Effector CD4-positive, alpha-beta T cell (primary cell): ENCODE measurements around the gene USP13.

Experiments used
- DNase-seq: peaks from one replicate; pipeline ENCODE4 v3.0.0-alpha.2; 2020

USP13 gene

DNA sequence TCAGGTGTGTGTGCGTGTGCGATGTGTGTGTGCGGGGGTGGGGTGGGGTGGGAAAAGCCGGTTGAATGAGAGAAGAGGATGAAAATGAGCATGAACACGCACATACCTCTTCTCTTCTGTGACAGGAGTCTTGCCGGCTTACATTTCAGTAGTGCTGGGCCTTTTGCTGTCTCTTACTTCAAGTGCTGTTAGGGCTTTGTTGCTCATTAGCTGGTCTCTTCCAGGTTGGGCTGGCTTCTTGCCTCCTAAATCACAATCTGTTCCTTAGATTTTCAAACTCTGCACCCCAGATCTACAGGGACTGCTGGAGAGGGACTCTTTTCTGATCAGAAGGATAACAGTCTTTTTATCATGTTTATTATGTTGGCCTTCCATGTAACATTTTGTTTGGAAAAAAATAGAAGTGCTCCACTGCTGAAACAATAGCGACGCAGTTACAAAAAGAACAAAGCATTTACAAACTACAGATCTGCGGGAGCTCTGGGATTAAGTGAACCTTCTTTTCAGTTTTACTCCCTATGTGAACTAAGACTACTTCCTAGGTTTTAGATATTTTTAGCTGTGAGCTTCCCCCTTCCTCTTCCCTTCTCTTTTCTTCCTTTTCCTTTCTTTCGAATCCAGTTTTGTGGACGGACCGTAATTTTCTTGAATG, 48.5 kb downstream of the USP13 start:
- DNase-seq = no peak

DNA sequence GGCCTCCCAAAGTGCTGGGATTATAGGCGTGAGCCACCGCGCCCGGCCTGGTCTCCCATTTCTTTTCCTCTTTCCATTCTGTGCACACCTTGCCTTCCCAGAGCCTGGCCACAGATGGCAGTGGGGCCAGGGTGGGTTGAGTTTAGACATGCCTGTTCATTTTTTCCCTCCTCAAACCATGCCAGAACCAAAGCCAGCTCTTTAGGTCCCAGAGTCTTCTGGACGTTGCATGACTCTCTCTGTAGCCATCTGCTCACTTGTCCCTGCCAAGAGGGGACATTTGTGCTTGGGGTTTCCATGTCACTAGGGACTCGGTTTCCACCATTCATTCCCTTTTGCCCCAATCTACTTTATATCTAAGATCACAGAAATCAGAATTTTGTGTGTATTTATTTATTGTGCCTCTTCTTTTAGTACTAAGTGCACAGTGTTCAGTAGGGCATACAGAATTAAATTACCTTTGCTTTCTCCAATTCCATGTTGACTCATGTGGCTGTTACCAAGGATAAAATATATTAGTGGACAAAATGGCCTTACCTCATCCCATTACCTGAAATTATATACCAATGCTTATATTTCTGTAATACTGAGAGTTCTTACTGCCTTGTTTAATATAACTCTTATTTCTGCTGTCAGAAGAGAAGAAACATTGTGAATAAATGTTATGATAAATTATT, 49.6 kb downstream of the USP13 start:
- DNase-seq = no peak

DNA sequence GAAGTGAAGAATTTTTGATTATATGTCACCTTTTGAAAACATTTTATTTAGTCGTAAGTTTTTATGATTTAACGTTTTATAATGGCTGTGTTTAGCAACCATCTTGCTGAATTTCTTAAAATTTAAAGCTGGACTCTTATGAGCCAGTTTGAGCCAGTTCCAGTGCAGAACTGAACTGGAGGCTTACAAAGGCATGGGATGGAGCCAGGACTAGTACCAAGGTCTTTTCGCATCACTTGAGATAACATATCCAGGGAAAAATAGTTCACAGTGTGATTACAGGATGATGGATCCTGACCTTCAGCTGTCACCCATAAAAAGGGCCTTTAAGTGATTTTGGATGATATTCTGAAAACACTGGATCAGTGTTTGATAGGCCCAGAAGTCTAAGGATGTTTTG, 51.0 kb downstream of the USP13 start:
- no peak for DNase-seq

DNA sequence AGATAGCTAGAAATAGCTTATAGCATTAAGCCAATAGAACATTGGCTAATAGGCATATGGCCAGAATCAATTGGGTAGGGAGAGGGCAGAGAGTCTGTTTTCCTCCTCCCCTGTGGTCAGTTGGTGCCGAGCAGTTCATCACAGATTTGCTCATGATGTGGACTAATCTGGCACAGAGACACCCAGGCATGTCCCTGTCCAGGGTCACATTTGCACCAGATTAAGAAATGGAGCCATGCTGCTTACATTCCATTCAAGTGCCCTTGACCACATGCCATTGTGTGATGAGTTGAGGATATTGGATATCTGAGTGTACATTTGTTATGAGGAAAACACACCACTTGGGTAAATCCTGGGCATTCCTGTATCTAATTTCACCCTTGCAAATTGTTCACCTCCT, 53.4 kb downstream of the USP13 start:
- no peak for DNase-seq

DNA sequence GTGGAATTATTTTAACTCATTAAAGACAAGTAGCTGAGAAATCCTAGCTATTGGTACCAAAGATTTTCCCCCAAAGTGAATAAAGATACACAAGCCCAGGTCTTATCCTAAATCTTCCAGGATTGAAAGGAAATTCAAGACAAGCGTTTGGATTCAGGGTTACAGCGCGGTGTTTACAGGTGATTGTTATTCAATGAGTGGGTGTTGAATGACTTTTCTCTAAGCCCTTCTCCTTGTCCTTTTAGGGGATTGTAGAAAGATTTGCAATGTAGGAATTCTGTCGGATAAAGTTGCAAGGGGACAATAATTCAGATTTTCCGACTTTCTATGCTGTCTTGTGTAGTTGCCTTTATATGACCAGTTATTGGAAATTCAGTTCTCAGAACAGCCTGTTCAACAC, 57.2 kb downstream of the USP13 start:
- DNase-seq = no peak

DNA sequence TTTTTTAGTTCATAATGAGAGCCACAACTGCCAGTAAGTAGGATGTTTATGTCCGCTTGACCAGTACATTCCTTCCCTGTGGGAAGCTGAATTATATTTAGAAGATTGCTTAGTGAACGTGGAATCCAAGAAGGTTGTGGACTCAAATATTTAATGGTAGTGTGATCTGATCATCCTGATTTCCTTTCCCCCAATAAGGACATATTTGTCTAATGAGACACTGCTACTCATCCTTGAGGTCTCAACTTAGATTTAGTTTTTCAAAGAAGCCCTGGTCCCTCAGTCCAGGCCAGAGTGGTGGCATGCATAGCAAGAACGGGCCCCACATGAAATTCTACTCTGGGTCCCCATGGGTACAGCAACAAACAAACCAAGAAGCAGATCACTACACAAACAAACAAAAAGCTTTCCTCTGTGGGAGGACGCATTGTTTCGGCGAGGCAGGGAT, 60.8 kb downstream of the USP13 start:
- DNase-seq = no peak

DNA sequence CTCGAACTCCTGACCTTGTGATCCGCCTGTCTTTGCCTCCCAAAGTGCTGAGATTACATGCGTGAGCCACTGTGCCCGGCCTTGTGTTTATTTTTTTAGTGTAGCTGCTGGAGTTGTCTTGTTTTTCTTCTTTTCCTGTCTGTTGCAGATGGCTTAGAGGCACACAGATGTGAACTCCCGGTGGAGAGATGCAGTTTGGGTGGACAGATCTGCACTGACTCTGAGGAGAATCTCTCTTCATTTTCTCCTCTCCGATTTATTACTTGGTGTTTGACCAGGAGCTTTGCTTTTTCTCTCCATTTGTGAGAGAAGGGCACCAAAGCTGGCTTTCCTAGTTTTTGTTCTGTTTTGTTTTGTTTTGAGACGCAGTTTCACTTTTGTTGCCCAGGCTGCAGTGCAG, 62.7 kb downstream of the USP13 start:
- no peak for DNase-seq

DNA sequence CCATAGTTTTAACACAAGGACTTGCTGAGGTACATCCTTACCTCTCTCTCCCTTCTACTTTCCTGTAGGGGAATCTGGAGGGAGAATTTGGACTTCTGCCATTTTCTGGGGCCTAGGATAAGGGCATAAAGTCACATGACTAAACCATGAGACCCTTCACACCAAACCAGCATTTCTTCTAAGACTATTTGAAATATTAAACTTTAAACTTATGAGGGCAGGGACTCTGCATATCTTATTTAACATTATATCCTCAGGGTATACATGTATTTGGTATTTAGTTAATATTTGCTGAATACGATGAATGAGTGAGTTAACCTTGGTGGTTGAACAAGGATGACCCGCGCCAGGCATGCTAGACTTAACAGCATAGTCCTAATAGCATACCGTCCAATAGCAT, 63.4 kb downstream of the USP13 start:
- no peak for DNase-seq

DNA sequence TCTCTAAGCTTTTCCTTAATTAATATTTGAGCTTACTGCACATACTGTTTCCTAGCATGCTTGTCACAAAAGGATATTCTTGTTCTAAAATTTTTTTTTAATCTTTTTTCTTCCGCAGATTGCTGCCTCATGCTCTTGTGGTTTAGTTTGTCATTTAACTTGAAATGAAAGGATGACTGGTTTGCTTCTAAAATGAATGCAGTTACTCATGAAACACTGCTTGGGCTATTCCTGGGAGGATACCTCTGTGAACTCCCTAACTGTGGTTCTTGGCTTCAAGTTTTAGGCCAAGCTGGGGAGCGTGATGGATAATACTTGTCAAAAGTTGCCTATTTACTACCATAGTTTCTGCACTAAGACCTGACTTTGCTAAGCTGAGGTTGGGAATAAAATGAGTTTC, 64.0 kb downstream of the USP13 start:
- DNase-seq = no peak

DNA sequence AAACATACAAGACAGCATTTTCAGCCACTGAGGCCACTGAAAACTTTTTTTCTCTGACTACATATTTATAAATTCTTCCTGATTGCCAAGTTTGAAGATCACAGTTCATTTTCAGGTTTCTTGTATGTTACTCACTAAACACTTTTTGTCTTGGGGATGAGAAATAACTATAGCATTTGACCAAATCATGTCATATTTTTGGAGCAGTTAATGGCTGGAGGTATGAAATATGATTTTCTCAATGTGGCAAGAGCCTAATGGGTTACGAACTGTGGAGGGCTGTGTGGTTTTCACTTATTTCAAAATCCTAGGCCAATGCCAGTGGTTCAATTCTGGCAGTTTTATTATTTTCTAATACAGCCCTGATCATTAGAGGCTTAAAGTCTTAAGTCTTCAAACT, 64.4 kb downstream of the USP13 start:
- DNase-seq = no peak

DNA sequence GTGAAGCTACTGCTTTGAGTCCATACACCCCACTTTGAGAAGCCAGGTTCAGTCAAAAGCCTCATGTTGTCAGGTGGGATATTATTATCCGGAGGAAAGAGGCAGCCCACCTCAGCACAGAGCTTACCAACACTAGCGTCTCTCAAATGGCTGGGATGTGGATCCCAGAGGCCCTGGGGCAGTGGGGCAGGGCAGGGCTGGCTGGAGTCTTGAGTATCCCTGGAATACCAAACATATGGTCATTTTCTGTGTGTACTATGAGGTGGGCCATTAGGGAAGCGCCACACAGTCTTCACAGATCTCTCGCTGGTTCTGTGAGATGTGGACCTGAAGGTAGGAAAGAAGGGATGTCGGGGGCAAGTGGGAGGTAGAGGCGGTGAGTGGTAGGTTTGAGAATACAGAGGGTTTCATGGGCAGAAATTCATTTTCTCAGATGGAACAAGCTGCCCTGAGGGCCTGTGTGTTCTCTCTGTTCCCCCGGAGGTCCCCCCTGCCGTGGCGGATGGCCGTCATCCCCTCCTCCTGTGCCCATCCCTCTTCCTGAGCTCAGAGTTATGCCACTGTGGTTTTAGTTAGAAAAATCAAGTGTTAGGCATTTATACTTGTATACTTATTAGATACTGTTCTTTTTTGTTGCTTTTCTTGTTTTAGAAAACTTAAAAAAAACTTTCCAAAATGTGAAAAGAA, 66.4 kb downstream of the USP13 start:
- no peak for DNase-seq

DNA sequence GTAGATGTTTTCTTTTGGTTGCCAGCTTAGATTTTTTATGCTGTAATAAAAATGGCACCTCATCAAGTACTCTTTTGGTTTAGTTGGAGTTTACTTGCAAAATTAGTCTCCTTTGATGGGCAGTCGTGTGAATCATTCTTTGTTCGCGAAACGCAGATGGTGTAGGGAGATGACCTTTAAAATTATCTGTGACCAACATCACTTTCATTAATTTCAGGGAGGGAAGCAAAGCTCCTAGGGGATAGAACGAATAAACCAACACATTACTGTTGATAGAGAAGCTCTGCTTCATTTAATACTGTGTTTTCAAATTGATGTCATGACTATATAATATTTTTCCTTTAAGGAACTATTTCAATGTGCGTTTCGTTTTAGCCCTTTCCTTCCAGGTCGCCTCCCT, 67.4 kb downstream of the USP13 start:
- no peak for DNase-seq

DNA sequence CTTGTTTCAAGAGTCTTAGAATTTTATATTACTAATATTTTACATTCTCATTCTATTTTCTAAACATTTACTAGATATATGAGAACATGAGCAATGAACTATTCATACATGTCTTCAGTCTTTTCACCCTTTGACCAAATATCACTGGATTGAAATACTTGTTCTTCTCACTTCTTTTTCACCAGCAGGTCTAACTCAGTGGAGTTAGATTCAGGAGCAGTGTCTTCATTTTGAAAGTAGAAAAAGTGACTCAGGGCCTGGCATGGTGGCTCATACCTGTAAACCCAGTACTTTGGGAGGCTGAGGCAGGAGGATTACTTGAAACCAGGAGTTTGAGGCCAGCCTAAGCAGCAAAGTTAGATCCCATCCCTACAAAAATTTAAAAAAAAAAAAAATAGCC, 70.8 kb downstream of the USP13 start:
- no peak for DNase-seq

DNA sequence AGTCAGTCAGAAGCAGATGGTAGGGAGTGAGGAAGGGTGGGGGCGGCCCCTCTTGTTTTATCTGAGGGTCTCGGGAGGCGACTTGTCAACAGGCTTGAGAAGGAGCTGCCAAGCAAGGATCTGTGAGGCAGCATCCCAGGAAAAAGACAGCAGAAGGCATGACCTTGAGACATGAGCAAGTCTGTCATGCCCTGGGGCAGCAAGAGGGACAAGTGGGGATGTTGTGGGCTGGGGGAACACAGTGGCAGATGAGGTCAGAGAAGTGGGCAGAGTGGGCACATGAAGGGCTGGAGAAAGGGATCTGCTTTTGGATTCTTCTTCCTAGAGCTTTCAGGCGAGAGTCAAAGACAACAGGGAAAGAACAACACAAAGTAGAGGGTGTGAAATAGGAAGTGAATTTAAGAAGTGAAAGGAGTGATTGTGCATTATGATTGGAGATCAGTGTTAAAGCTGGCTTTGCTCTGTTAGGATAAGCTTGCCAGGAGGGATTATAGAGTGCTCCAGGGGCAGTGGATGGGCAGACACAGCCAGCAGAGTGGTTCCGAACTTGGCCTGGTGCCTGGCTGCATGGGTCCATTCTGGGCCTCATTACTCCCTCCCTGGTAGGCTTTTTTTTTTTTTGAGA, 73.3 kb downstream of the USP13 start:
- no peak for DNase-seq

DNA sequence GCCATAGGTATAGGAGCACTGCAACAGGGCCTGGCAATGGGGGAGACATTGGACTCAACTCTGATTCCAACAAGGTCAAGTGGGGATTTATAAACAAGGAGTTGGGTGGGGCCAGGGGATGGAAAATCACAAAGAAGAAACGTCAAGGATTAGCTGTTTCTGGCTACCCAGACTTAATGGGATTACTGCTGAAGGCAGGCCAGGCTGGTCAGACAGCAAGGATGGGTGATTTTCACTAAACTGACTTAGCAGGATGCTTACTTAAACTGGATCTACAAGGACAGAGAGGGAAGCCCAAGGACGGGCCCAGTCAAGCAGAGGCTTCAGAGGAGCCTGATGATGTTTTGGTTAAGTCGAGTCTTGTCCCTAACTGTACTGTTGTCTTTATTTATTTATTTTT, 76.2 kb downstream of the USP13 start:
- no peak for DNase-seq

DNA sequence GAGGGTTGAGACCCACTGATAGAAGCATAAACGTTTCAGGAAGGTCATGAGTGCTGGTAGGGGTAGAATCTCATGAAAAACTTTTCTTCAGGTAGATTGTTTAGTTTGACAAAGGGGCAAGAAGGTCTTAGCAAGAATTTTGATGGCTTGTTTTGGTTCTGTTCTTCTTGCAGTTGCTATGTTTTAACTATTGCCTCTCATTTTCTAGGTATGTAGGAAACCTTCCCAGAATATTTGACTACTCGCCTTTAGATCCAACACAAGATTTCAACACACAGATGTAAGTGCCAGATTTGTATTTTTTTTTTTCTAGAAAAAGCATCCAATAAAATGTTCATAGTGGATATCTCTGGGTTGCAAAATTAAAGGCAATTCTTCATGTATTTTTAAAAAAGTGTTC, 77.1 kb downstream of the USP13 start:
- no peak for DNase-seq

DNA sequence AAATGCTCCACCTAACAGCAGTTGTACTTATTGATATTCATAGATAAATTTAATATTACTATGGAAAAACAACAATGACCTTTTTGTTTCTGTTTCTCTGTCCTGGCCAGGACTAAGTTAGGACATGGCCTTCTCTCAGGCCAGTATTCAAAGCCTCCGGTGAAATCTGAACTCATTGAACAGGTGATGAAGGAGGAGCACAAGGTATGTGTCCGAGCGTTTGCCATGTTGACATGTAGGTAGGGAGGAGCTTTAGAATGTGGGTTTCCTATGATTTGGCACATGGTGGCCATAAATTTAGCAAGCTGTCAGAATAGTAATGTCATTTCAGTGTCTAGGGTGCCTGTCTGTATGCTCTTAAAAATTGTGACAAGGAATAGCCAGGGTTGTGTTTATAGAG, 77.7 kb downstream of the USP13 start:
- DNase-seq = no peak

DNA sequence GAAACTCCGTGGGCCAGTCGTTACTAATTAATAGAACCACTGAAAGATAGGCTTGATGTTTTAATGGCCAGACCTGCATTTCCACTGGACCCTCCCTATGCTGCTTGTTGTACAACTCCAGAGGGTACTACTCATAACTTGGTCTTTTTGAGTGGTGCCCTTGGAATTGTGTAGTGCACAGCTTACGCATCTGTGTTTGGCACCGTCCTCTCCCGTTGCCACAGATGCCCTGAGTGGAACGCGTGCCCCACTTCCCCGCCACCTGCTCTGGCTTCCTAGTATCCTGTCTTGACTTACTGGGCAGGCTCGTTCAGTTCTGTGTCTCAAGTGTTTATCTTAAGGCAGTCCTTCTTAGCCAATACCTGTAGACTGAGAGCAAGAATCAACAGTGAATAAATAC, 78.7 kb downstream of the USP13 start:
- no peak for DNase-seq

DNA sequence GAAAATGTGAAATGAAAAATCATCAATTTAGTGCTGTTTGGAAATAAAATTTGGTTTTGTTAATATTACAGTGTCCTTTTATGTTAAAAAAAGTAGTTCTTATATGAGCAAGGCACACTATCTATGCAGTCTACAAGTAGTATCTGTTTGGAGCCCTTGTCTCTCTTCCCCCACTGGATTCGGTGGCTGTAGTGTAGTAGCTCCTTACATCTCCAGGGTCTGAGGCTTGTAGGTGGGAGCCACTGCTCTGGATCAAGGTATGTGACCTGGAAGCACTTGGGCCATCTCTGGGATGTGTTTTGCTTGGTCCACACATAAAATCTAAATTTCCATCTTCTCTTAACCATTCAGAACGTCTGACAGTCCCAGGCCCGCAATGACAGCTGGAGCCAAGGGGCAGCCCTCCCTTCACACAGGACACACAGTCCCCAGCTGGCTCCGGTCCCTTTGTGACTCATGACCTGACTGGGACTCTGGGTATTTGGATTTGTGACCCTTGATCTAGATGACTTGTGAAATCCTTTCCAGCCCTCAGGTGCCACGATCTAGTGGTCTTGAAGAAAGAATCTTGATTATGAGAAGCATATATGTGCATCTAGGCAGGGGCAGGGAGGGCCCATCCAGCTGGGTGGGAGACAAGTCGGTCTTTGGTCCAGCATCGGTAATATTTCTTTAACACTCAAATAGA, 80.0 kb downstream of the USP13 start:
- no peak for DNase-seq

DNA sequence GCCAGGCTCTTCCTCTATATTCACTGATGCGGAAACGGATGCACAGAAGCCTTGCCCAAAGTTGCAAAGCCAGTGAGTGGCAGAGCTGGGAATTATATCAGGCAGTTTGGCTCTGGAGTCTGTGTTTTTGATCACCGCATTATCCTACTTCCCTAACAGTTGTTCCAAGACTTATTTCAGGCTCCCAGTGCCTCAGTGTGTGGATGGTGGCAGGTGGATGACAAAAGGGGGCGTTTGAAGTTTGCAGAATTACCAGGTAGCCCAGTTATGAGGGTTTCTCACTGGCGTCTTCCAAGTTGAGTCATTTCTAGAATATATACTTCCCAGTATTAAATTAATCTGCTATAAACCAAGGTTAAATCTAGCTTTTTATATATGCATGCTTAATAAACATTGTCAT, 81.0 kb downstream of the USP13 start:
- DNase-seq = no peak

DNA sequence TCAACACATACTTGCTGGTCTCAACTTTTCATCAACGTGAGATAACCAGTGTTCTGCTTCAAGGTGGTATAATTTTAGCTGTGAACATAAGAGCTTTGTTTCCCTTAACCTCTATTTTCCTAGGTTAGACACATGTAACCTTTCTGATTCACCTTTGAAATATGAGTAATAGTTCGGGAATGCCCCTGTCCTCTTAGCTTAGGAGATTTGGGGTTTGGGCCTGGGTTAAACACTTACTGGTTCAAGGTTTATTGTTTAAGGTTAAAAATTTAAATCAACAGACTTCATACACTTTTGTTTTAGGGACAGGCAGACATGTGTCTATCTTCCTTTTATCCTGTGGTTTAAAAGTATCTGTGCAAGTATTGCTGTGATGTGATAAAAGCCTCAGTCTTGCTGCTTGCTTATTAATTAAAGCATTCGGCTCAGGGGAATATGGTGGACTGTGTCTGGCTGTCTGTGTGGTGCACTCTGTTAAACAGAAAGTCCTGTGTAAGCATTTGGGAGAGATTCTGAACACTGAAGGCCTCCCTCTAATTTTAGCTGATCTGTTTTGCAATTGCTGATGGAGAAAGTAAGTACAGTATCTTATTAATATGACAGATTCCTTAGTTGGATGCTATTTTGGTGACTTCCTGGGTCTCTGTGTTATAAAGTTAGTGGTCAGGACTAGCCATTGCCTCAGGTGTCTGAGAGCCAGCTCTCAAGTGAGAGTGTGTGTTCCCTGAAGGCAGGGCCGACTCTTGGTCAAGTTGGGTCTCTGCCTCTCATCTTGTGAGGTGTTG, 81.8 kb downstream of the USP13 start:
- no peak for DNase-seq

DNA sequence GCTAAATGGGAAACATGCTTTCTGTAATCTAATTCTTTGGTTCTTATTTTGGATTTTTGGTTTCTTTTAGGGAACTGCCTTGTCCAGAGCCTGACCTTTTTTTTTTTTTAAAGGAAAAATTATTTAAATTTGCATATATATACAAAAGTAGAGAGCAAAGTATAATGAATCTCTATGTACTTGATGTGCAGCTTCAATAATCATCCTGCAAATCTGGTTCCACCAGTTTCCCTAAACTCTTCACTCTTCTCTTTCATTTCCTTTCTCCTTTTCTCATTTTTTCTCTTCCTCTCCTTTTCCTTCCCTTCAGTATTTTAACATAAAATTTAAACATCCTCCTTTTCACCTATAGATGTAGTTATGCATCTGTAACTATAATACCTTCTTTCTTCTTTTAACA, 82.5 kb downstream of the USP13 start:
- no peak for DNase-seq

DNA sequence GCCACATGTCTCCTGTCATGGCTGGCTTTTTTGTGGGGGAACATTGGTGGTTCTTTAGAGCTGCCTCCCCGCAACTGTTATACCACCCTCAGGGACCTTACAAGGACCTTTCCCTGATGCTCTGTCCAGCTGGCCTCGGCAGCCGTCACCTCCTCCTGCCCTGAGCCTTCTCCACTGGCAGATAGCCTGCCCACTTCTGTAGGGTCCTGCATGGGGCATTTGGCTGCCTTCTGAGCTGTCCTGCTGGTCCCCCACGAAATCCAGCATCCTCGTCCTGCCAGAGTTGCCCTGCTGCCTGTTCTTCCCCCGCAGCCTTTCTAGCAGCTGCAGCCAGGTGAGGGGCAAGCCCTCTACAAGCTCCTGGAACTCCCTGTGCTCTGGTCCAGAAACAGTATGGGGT, 86.2 kb downstream of the USP13 start:
- DNase-seq = no peak
